Measurements from ENCODE around the gene APOC3.

Gene APOC3

GRCh38 chr11:116852261-116853031 lies 22.7 kb downstream of the APOC3 start:
- peak; percentile 80 for DNase-seq

DNA sequence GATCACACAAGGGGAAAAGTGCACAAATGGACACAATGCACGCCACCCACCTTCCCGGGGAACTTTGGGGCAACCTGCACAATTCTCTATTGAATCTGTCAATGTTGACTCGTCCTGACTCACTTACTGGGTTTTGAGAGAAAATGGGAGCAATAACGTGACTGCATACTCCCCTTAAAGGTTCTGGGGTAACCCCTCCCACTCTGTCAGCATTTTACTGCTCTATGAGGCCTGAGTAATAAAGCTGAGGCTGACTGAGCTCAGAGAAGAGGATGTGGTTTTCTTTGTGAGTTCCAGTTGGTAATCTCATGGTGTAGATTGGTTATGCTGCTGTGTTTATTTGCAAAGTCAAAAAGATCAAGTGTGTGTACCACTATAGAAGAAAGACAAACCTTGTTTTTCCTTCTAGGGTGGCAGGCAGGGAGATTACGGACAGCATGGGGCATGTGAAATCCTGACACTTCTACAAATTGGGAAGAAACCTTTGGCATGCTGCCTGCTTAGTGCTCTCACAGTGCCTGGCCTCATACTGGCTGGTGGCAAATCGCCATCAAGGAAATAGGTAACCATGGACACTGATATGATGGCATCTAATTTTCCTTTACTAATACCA lies 23.9 kb downstream of the APOC3 start:
- peak; percentile 98 for DNase-seq

- DNase-seq = no peak
Observed at GRCh38 chr11:116855413-116855812, 25.7 kb downstream of the APOC3 start.

- DNase-seq = no peak
Observed at GRCh38 chr11:116856423-116856822, 26.7 kb downstream of the APOC3 start.

GRCh38 chr11:116857316-116857715 lies 27.6 kb downstream of the APOC3 start:
- no peak for DNase-seq

- no peak for DNase-seq
Observed at GRCh38 chr11:116857936-116858335, 28.2 kb downstream of the APOC3 start.

DNA sequence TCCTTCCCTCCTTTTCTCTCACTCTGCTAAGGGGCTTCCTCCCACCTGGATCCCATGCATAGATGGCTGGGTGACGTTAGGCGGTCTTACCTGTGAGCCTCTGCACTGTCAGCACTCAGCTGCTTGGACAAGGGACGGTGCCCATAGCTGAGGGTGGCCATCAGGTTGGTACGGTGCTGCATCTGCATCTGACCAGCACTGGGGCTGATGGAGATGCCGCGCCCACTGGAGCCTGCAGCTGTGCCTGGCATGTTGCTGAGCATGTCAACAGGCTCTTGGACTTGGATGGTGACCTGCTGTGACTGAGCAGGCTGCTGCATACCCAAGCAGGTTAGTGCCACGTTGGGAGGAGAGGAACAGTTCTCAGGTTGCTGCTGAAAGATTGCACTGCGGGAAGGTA lies 29.5 kb downstream of the APOC3 start:
- no peak for DNase-seq

DNA sequence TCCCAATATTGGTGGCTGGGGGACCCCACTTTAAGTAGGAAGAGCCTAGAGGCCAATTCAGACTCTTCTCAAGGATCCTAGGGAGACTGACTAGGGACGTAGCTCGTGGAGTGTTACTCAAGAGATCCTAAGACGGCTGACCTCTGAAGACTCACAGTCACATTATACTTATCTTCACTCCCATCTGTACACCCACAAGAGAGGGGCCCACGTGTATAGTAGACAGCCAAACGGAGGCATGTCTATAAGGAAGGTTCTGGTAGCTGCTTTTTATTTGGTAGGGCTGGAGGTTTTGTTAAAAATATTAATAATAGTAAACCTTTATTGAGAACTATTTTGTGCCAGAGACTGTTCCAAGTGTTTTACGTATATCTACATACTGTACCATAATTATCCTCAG lies 30.6 kb downstream of the APOC3 start:
- DNase-seq = no peak

DNA sequence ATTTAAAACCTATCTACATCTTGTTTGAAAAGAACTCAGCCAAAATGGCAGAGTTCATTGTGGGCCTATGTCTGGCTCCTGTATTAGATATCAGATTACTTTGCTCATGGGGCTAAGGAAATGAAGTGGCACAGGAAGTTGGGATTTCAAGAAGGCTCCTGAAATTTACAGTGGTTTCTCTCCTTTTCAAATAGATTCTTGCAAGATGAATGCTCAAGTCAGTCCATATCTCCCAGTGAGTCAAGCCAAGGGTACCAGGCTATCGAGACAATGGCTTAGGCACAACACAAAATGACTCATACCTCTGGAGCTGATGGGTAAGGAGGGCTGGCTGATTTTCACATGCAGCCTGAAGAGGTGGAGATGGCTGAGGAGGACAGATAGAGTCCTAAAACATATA lies 31.8 kb downstream of the APOC3 start:
- peak; percentile 60 for DNase-seq

- no peak for DNase-seq
Observed at GRCh38 chr11:116862185-116862584, 32.5 kb downstream of the APOC3 start.

GRCh38 chr11:116862951-116863350 lies 33.2 kb downstream of the APOC3 start:
- DNase-seq = no peak

GRCh38 chr11:116864531-116864930 lies 34.8 kb downstream of the APOC3 start:
- no peak for DNase-seq

- DNase-seq = no peak
Observed at GRCh38 chr11:116865696-116866095, 36.0 kb downstream of the APOC3 start.

- DNase-seq = no peak
Observed at GRCh38 chr11:116866804-116867455, 37.2 kb downstream of the APOC3 start.

GRCh38 chr11:116867619-116868018 lies 37.9 kb downstream of the APOC3 start:
- no peak for DNase-seq

DNA sequence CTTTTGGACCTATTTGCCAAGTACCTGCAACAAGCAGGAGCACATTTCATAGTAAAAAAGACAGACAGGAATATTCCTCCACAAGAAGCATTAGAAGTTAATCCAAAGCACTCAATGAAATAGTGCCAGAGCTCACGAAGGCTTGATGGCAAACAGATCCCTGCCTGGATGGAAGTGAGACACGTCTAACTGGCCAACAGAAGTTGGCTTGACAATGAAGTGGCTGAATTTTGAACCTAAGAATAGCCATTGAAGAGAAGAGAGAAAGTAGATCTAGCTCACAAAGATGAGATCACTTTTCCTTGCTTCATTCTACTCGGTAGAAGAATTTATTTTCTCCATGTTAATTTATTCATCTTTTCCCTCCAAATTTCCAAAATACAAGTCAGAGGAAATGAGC lies 38.4 kb downstream of the APOC3 start:
- no peak for DNase-seq

DNA sequence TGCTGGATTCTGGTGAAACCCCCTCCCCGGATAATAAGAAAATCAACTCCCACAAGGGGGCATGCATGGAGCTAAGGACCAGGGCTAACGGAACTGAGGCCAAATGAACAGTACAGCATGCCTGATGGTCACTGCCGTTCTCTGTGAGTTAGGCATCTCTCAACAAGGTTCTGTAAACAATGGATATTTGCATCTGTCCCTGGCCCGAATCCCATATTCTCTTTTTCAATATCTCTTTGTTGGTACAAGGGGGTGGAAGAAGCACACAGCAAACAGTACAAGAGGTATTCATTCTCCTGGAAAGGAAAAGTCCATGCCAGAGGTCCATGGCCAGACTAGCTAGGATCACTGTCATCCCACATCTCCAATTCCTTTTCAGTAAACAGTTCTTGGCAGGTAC lies 39.9 kb downstream of the APOC3 start:
- no peak for DNase-seq

DNA sequence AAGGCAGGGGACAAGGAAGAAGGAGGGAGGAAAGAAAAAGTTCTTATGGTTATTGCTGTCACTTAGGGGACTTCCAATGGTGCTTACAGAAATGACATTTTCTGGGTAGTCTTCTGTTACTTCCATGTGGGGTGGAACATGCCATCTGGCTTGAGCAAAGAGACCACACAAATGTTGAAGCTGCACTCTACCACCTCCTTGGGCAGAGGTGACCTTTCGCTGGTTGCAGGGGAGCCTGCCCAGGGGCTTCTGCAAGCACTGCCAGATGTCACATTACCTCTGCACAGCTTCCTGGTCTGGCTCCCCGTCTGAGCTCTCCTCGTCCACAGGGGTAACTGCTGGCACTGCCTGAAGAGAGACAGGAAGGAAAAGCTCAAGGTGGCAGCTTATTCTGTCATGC lies 40.3 kb downstream of the APOC3 start:
- DNase-seq = no peak

- DNase-seq = peak; percentile 94
Observed at GRCh38 chr11:116871248-116871647, 41.5 kb downstream of the APOC3 start.

GRCh38 chr11:116873381-116873780 lies 43.7 kb downstream of the APOC3 start:
- no peak for DNase-seq

- peak; percentile 20 for DNase-seq
Observed at GRCh38 chr11:116874251-116874650, 44.5 kb downstream of the APOC3 start.

- DNase-seq = no peak
Observed at GRCh38 chr11:116875194-116875593, 45.5 kb downstream of the APOC3 start.

DNA sequence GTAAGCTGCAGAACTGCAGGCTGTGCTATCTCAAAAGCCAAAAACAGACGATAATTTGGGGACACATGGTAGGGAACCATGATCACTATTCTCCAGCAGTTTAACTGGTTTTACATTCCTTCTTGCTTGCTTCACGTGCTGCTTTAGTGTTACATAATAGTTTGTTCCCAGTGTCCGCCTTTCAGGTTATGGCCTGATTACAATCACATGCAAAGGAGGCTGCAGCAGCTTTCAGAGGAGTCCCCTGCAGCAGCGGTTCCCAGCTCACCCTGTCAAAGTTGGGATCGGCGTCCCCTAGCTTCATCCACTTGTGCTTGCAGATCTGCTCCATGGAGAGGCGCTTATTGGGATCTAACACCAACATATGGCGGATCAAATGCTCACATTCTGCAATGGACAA lies 46.9 kb downstream of the APOC3 start:
- no peak for DNase-seq

Data from HCEC 1CT (cell line).